SK-N-SH (cell line): ENCODE results near the gene UBA1. TPM values are rescaled to one million over a fixed set of nuclear protein-coding genes. Genes with fewer than 3 reads are reported as not detected.

Source experiments
- CTCF ChIA-PET: fragments of 300-600, 350-600 bp; formaldehyde crosslinking; extraction: SDS; loops from one replicate; lab custom pipeline; 2021; lab: Yijun Ruan, JAX
- POLR2A ChIA-PET: fragments of 350-600 bp; sonication (Branson Sonifier 250); formaldehyde crosslinking; extraction: SDS; loops from one replicate; lab custom pipeline; 2020; ENCODE audit warnings: antibody characterized with exemption, inconsistent platforms; lab: Yijun Ruan, JAX
- DNase-seq: peaks from one replicate; pipeline ENCODE4 v3.0.0; 2012
- H2AFZ ChIP-seq: fragments of 200-600 bp; sonication (generic); 2 replicates; pipeline ENCODE4 v1.8.1; 2016; ENCODE audit warnings: antibody characterized with exemption, mild to moderate bottlenecking, low read depth
- H3F3A ChIP-seq: fragments of 200-600 bp; sonication (generic); replicated peaks from 2 replicates; pipeline ENCODE3; 2016; ENCODE audit warnings: antibody characterized with exemption, mild to moderate bottlenecking; ENCODE audit not compliant: insufficient read depth
- H3K27ac ChIP-seq, 2 experiments: fragments of 200-500 bp in 1 of 2; fragments of 200-600 bp in 1 of 2; sonication (Bioruptor generic) in 1 of 2; sonication (generic), shearing (Covaris generic) in 1 of 2; 2 replicates each; pipeline versions ENCODE4 v1.5.1 to v1.6.1; 2014 to 2016; ENCODE audit warnings: low read depth in 2 of 2, inconsistent platforms in 1 of 2, low read length in 1 of 2, mild to moderate bottlenecking in 1 of 2, mixed read lengths in 1 of 2
- H3K27me3 ChIP-seq: fragments of 200-600 bp; sonication (generic), shearing (Covaris generic); 2 replicates; pipeline ENCODE4 v1.6.1; 2016; ENCODE audit warnings: mixed run types; ENCODE audit not compliant: insufficient read depth
- H3K36me3 ChIP-seq, 2 experiments: fragments of 200-500 bp in 1 of 2; fragments of 200-600 bp in 1 of 2; sonication (Bioruptor generic) in 1 of 2; sonication (generic) in 1 of 2; replicated peaks in 1 of 2; 2 replicates each; pipeline versions ENCODE3 to v1.5.1; 2014 to 2016; ENCODE audit warnings: low read length in 1 of 2, mild to moderate bottlenecking in 1 of 2; ENCODE audit not compliant: insufficient read depth in 2 of 2, control insufficient read depth in 1 of 2
- H3K4me1 ChIP-seq, 2 experiments: fragments of 200-500 bp in 1 of 2; fragments of 200-600 bp in 1 of 2; sonication (Bioruptor generic) in 1 of 2; sonication (generic), shearing (Covaris generic) in 1 of 2; 2 replicates each; pipeline versions ENCODE4 v1.5.1 to v1.6.1; 2014 to 2016; ENCODE audit warnings: low read depth in 1 of 2, low read length in 1 of 2, mixed run types in 1 of 2; ENCODE audit not compliant: insufficient read depth in 2 of 2, control insufficient read depth in 1 of 2
- H3K4me2 ChIP-seq: fragments of 200-600 bp; sonication (generic), shearing (Covaris generic); 2 replicates; pipeline ENCODE4 v1.6.1; 2017; ENCODE audit warnings: mixed run types
- H3K4me3 ChIP-seq, 2 experiments: fragments of 200-500 bp in 1 of 2; fragments of 200-600 bp in 1 of 2; sonication (Bioruptor generic) in 1 of 2; sonication (generic), shearing (Covaris generic) in 1 of 2; 2 replicates each; pipeline versions ENCODE4 v1.5.1 to v1.8.1; 2014 to 2016; ENCODE audit warnings: low read depth in 2 of 2, inconsistent platforms in 1 of 2, low read length in 1 of 2, mild to moderate bottlenecking in 1 of 2, mixed read lengths in 1 of 2, moderate library complexity in 1 of 2
- H3K79me2 ChIP-seq: fragments of 200-600 bp; sonication (generic); 2 replicates; pipeline ENCODE4 v1.8.1; 2017; ENCODE audit warnings: mild to moderate bottlenecking; ENCODE audit not compliant: insufficient read depth
- H3K9ac ChIP-seq: fragments of 200-600 bp; sonication (generic); 2 replicates; pipeline ENCODE4 v1.6.1; 2017; ENCODE audit warnings: mixed run types
- H3K9me2 ChIP-seq: fragments of 200-600 bp; sonication (generic); 2 replicates; pipeline ENCODE4 v1.6.1; 2017; ENCODE audit warnings: mixed run types
- H3K9me3 ChIP-seq: fragments of 200-600 bp; sonication (generic); 2 replicates; pipeline ENCODE4 v1.6.1; 2017; ENCODE audit warnings: mixed run types, mild to moderate bottlenecking, moderate library complexity
- H4K20me1 ChIP-seq: fragments of 200-600 bp; sonication (generic); 2 replicates; pipeline ENCODE4 v1.6.1; 2017; ENCODE audit warnings: mild to moderate bottlenecking, mixed run types; ENCODE audit not compliant: insufficient read depth
- CHD2 ChIP-seq: fragments of 150-350 bp; IDR thresholded peaks from 2 replicates; pipeline ENCODE4 v1.6.1; 2018; ENCODE audit warnings: low read length; ENCODE audit not compliant: partially characterized antibody
- CTCF ChIP-seq: fragments of 200-600 bp; sonication (generic); IDR thresholded peaks from 2 replicates; pipeline ENCODE4 v1.6.1; 2017; ENCODE audit warnings: antibody characterized with exemption, mild to moderate bottlenecking, moderate library complexity
- ELF1 ChIP-seq: IDR thresholded peaks from 2 replicates; pipeline ENCODE4 v1.4.0; 2012
- EZH2phosphoT487 ChIP-seq: fragments of 200-600 bp; sonication (generic); IDR thresholded peaks from 2 replicates; pipeline ENCODE4 v1.6.1; 2017; ENCODE audit warnings: low read depth, mixed run types, mild to moderate bottlenecking, antibody characterized with exemption, moderate library complexity, borderline replicate concordance
- GABPA ChIP-seq: IDR thresholded peaks from 2 replicates; pipeline ENCODE4 v1.4.0; 2012; ENCODE audit warnings: low read depth, mild to moderate bottlenecking
- IRF3 ChIP-seq: fragments of 150-350 bp; IDR thresholded peaks from 2 replicates; pipeline ENCODE4 v1.6.1; 2016; ENCODE audit warnings: mild to moderate bottlenecking, low read depth, low read length
- JUND ChIP-seq: IDR thresholded peaks from 2 replicates; pipeline ENCODE4 v1.4.0; 2012
- PBX3 ChIP-seq: IDR thresholded peaks from 2 replicates; pipeline ENCODE4; 2012
- POLR2AphosphoS5 ChIP-seq: IDR thresholded peaks from 2 replicates; pipeline ENCODE4 v1.6.1; 2012; ENCODE audit warnings: low read depth, low read length
- RAD21 ChIP-seq: IDR thresholded peaks from 2 replicates; pipeline ENCODE4 v1.6.1; 2012; ENCODE audit warnings: mild to moderate bottlenecking, low read length
- RCOR1 ChIP-seq: fragments of 150-350 bp; IDR thresholded peaks from 2 replicates; pipeline ENCODE4 v1.6.1; 2017; ENCODE audit warnings: antibody characterized with exemption, low read length
- RFX5 ChIP-seq: IDR thresholded peaks from 2 replicates; pipeline ENCODE4 v1.6.1; 2012; ENCODE audit warnings: mild to moderate bottlenecking, improper control_type of control experiment, low read length
- RXRA ChIP-seq: IDR thresholded peaks from 2 replicates; pipeline ENCODE4 v1.4.0; 2012; ENCODE audit warnings: low read depth, mild to moderate bottlenecking, borderline replicate concordance
- SMC3 ChIP-seq: IDR thresholded peaks from 2 replicates; pipeline ENCODE4 v1.6.1; 2012; ENCODE audit warnings: low read depth, low read length, improper control_type of control experiment
- TCF12 ChIP-seq: IDR thresholded peaks from 2 replicates; pipeline ENCODE4 v1.4.0; 2012
- USF2 ChIP-seq: fragments of 150-350 bp; IDR thresholded peaks from 2 replicates; pipeline ENCODE4 v1.6.1; 2017; ENCODE audit warnings: antibody characterized with exemption, low read length, low read depth, borderline replicate concordance
- YY1 ChIP-seq: IDR thresholded peaks from 2 replicates; pipeline ENCODE4 v1.4.0; 2012; ENCODE audit warnings: low read depth, mild to moderate bottlenecking
- ZBTB33 ChIP-seq: IDR thresholded peaks from 2 replicates; pipeline ENCODE4 v1.4.0; 2012; ENCODE audit warnings: low read depth, borderline replicate concordance
- WGBS: methylation state at CpG from one replicate; pipeline ENCODE4 v1.1.6; 2017; ENCODE audit warnings: low lambda C conversion rate; 5-methylcytosine and 5-hydroxymethylcytosine counted together
- polyA plus RNA-seq, 3 experiments: library from polyadenylated mRNA; depleted of rRNA; stranded (reverse); fragments of >200 nt; gene quantifications; 2 replicates each; pipeline ENCODE4 v1.2.3, GENCODE V29; 2012

Gene UBA1
- polyA plus RNA-seq, 1 of the 3 experiments (the other 2 are of a cell fraction) = 283 TPM

- no peak for TF ChIP-seq USF2
- TF ChIP-seq EZH2phosphoT487 = no peak
- no peak for TF ChIP-seq CTCF
- TF ChIP-seq YY1 = no peak
- TF ChIP-seq RFX5 = no peak
- no peak for TF ChIP-seq SMC3
- TF ChIP-seq JUND = no peak
- no peak for TF ChIP-seq RXRA
- no peak for TF ChIP-seq PBX3
- no peak for TF ChIP-seq POLR2AphosphoS5
- TF ChIP-seq IRF3 = no peak
Observed at GRCh38 chrX:47223476-47224250, 30.0 kb downstream of the UBA1 start (continued).

- H3K9me3 ChIP-seq = no peaks in the 10 kb centered on the region
- H3K79me2 ChIP-seq = peaks cover 46% of the 10 kb centered on the region
- no peak overlapping the region for H3K4me2 ChIP-seq
- no peaks in the 10 kb centered on the region for H3K27me3 ChIP-seq
- H3K27ac ChIP-seq = no peak overlapping the region
- ChIA-PET CTCF (no interaction called here), POLR2A (interaction anchor here (1.2 kb wide), 1 partner anchor 15 kb away, joined by 3 read pairs; no protein-coding TSS in a partner anchor)
- H3K36me3 ChIP-seq = peaks cover 27 to 65% of the 10 kb centered on the region in 2 experiments
- no peak overlapping the region for H2AFZ ChIP-seq
- H3K4me1 ChIP-seq = peaks cover 0 to 13% of the 10 kb centered on the region in 2 experiments; a peak in 2 of 4 replicates
- WGBS = 93% methylated on average over 11 of the region's 17 CpGs
- no peaks in the 10 kb centered on the region for H3F3A ChIP-seq
- no peak overlapping the region for H3K9ac ChIP-seq
- DNase-seq = no peak
- H3K9me2 ChIP-seq = no peaks in the 10 kb centered on the region
- H3K4me3 ChIP-seq = no peak overlapping the region
- H4K20me1 ChIP-seq = peaks cover 46% of the 10 kb centered on the region
- no peak for TF ChIP-seq POLR2AphosphoS5
- TF ChIP-seq ELF1 = no peak
- no peak for TF ChIP-seq RCOR1
- no peak for TF ChIP-seq ZBTB33
- TF ChIP-seq RFX5 = no peak
- no peak for TF ChIP-seq CTCF
- no peak for TF ChIP-seq IRF3
- no peak for TF ChIP-seq CHD2
- TF ChIP-seq TCF12 = no peak
- TF ChIP-seq RAD21 = no peak
- TF ChIP-seq EZH2phosphoT487 = no peak
- TF ChIP-seq YY1 = no peak
- no peak for TF ChIP-seq GABPA
Observed at GRCh38 chrX:47224266-47224895, 30.8 kb downstream of the UBA1 start.
